NCI-H510A treated with DMSO at 0.1 percent for 48 hours (cell line): ENCODE measurements around the gene ADARB2.
"Not testable (repeated sequence)": the region's sequence is repeated elsewhere in the genome, so short reads cannot be mapped to it uniquely, and the experiment has no call there.

Experiments used
- DNase-seq: peaks from one replicate; lab custom pipeline; 2025; lab: John Stamatoyannopoulos, UW

The ADARB2 gene

DNA sequence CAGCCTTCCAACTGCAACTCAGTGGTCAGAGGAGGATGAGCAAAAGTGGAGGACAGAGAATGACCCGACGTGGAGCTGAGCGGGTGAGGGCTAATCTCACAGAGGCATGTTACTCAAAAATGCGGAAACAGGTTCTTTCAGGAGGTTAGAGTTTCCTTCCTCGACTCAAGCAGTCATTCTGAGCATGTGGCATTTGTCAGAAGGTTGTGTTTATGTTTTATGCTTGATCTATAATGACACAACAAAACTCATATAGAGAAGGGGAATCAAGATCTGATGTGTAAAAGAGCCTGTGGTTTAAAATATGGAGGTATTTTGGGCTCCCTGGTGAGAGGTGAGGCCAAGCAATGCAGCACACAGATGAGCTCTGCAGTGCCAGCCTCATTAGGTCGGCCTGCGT, 311.4 kb downstream of the ADARB2 start:
- no peak for DNase-seq

DNA sequence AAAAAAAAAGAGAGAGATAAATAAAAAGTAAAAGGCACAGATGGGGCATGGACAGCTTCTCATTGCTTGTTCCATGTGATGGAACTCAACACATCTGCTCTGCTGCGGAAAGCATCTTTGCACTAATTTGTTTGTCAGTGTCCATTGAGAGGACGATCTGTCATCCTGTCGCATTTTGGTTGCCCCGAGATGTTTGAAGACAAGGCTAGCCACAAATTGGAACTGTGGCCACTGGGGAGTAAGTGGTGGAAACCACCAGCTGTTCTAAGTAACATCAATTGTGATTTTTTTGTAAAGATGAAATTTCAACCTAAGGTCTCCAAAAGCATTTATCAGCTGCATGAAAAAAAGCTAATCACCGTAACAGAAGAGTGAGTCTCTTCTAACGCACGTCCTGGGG, 312.7 kb downstream of the ADARB2 start:
- DNase-seq = no peak

DNA sequence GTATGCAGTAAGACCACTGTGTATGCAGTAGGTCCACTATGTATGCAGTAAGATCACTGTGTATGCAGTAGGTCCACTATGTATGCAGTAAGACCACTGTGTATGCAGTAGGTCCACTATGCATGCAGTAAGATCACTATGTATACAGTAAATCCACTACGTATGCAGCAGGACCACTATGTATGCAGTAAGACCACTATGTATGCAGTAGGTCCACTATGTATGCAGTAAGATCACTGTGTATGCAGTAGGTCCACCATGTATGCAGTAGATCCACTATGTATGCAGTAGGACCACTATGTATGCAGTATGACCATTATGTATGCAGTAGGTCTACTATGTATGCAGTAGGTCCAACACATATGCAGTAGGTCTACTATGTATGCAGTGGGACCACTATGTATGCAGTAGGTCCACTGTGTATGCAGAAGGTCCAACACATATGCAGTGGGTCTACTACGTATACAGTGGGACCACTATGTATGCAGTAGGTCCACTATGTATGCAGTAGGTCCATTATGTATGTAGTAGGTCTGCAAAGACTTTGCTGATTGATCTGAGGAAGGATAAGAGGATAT, 313.6 kb downstream of the ADARB2 start:
- no peak for DNase-seq

- no peak for DNase-seq
These were observed 315.1 kb downstream of the ADARB2 start for GRCh38 chr10:1422275-1422674.

- DNase-seq = peak; percentile 98
These were observed 316.5 kb downstream of the ADARB2 start for GRCh38 chr10:1420661-1421362.

DNA sequence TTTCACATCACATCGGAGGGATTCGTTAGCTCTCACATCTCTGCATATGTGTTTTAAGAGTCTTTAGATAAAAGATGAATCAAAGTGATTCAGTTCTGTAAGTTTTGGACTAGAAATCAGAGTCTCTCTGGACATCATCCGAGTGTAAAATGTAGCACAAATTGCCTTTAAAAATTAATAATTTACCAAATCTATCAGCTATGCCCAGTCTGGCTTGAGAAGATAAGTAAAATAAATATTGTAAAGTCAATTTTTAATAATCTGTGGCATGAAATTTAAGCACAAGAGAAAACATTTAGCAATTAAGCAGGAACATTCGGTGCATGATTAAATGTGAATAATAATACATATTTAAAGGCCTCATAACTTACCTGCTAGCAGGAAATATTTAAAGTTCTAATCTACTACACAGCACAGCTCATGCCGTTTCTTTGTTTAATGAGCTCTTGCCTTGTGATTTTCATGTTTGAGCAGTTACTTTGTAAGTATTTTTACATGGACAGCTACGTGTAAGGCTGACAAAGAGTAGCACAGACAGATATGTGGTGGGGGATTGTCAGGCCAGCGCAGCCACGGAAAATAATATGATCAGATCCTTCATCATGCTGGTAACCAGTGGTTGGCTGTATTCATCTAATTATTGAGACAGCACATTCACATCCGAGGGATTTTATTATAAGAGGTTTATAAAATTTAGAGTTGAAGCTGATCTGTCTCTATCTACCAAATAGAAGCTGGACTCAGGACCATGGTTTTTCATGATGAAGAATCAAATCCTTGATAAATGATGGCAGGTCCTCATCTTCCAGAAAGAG, 317.3 kb downstream of the ADARB2 start:
- peak; percentile 28 for DNase-seq

- DNase-seq = no peak
These were observed 319.2 kb downstream of the ADARB2 start for GRCh38 chr10:1418031-1418550.

GRCh38 chr10:1417574-1417973, 319.8 kb downstream of the ADARB2 start:
- no peak for DNase-seq

DNA sequence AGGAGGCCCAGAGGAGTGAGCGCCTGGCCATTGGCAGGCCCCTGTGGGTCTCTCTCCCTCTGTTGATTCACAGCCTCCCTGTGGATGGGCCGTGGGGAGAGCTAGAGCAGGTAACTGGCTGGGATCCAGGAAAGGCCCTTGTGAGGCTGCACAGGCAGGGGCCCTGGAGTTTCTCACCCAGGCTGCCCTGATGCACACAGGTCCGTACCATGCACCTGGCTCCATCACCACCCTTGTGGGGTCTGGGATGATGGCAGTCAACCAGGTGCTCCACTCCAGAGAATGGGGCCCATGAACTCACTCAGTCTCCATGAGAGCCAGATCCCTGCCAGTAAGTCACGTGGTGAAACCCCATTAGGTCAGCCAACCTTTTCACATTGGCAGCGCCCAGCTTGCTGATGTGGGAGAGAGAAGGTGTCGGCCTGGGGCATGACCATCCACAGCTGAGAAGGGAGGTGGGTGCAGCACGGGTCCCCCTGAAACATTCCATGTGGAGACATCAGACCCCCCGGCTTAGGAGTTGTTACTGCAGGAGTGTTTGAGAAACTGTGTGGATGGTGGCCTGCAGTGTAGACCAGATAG, 320.8 kb downstream of the ADARB2 start:
- no peak for DNase-seq

DNA sequence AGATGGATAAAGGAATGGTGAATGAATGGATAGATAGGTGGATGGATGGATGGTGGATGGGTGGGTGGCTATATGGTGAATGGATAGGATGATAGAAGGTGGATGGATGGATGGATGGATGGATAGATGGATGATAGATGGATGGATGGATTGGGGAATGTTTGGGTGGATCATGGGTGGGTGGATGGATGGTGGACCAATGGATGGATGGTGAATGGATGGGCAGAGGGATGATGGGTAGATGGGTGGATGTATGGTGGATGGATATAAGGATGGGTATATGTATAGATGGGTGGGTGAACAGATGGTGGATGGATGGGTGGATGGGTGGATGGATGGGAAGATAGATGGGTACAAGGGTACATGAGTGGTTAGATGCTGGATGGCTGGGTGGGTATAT, 322.4 kb downstream of the ADARB2 start:
- DNase-seq = no peak

DNA sequence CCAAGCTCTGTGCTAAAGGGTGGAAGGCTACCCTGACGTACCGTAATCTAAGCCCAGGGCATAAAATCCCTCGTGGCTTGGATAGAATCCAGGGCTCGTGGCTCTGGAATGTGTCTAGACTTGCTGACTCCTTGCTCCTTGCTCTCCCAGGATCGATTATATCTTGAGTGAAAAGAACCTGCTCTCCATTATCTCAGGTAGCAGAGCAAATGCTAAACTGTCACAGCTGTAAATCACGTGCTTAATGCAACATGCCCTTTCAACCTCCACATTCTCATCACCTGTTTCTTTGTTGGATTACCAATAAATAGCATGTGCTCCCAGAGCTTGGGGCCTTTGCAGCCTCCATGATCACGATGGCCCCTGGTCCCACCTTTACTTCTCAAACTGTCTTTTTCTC, 323.0 kb downstream of the ADARB2 start:
- DNase-seq = not testable (repeated sequence)

DNA sequence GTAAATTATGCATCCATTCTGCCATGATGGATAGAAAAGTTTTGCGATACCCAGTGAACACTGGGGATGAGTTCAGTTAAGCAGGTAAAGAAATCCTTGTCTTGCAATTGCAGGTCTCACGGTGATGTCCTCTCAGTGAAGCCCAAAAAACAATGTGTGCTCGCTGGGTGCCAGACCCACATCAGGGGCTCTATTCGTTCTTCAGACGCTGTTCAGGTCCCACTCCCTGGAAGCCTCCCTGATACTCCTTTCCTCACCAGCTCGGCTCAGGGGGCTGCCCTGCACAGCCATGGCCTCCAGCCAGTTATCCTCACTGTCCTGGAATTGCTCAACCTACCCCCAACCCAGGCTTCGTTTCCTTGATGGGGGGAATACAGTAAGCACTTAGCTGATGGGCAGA, 323.5 kb downstream of the ADARB2 start:
- DNase-seq = no peak

DNA sequence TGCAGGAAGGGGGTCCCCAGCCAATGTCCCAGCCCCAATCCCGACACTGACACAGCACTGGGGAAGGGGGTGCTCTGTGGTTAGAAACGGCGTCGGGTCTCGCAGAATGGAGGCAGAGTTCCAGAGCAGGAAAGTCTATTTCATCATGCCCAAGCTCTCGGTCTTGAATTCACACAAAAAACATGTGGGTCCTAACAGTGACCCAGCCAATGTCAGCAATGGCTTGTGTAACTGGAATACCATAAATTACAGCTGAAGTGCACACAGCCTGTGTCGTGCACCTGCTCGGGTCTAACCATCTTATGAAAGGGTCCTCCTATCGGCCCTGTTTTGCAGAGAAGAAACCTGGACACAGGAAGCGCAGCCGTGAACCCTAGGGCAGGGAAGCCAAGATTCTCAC, 324.1 kb downstream of the ADARB2 start:
- peak; percentile 9 for DNase-seq

DNA sequence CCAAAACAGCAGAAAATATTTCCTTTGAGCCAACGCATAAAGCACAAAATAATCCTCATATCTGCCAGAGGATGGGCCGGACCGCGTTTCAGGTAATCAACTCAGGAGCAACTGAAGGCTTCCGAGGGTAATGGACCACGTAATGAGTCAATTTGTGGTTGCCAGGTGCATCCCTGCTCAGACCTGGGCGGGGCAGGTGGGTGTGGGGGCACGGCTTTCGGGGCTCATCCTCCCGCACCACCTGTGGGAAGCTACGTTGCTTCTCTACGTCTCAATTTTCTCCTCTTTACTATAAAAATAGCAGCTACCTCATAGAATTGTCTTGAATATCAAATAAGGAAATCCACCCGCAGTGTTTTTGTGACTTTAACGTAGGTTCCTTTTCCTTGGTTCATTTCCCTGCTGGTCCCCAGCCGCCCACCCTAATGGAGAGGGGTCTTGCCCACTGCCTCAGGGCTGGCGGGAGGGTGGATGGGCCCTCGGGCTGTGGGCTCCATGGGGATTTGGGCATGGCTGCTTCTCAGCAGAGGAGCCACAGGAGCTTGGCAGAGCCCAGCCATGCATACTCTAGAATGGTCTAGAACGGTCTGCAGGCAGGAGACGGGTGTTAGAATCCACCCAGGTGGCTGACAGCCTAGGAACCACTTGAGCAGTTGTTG, 324.7 kb downstream of the ADARB2 start:
- DNase-seq = peak; percentile 23

GRCh38 chr10:1411956-1412355, 325.4 kb downstream of the ADARB2 start:
- no peak for DNase-seq

DNA sequence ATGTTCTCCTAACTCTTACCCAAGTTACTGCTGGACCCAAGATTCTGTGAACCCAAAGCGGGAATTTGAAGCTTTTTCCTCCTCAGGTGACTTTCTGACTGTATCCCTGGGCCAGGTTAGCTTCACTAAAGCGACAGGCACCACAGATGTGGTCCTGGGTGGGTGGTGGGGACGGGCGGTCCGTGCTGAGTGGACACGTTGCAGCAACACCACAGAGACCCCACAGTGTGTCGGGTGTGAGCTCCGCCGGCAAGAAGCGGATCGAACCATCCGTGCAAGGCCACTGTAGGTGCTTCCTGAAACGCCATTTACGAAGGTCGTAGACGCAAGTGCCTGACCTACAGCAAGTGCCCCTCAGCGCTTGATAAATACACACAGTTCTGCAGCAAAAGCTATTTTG, 325.9 kb downstream of the ADARB2 start:
- no peak for DNase-seq

- no peak for DNase-seq
These were observed 326.6 kb downstream of the ADARB2 start for GRCh38 chr10:1410469-1411395.

DNA sequence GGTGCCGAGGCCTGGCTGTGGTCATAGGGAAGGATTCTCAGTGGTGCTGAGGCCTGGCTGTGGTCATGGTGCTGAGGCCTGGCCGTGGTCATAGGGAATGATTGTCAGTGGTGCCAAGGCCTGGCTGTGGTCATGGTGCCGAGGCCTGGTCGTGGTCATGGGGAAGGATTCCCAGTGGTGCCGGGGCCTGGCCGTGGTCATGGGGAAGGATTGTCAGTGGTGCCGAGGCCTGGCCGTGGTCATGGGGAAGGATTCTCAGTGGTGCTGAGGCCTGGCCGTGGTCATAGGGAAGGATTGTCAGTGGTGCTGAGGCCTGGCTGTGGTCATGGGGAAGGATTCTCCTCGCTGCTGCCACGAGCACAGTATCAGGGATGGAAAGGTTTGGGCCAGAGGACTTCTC, 327.3 kb downstream of the ADARB2 start:
- no peak for DNase-seq

- DNase-seq = no peak
These were observed 327.9 kb downstream of the ADARB2 start for GRCh38 chr10:1409392-1409791.

- no peak for DNase-seq
These were observed 328.5 kb downstream of the ADARB2 start for GRCh38 chr10:1408651-1409367.
